ENCODE data around the gene SHOC2. TPM values are rescaled to one million over a fixed set of nuclear protein-coding genes. Genes with fewer than 3 reads are reported as not detected.

SHOC2 gene
- total and polyA plus RNA-seq, 9 of the 15 experiments (the other 6 are each of a cell fraction or from before 2014, with no cell fraction given) = 9.2 to 17.5 (median 14.9) TPM

GRCh38 chr10:110994406-110995086 is 75.1 kb downstream of the SHOC2 start:
- Histone ChIP-seq H3K79me2 (ENCODE audit: control insufficient read depth, insufficient read depth, low read length) (no peaks in the 10 kb centered on the region; the same call in 2 of the 3 replicates), H3K9me3 (replicated peaks; ENCODE audit: control insufficient read depth, insufficient read depth, low read depth, low read length) (no peaks in the 10 kb centered on the region), H3K4me1 (replicated peaks in 1 of 2; ENCODE audit: control insufficient read depth in 2 of 2, insufficient read depth in 2 of 2, low read length in 2 of 2) (no peaks in the 10 kb centered on the region), H2AFZ (ENCODE audit: low read depth, low read length) (no peak overlapping the region), H3K27ac (ENCODE audit: extremely low read depth, low read depth, low read length) (no peak overlapping the region), H3K4me2 (ENCODE audit: insufficient read depth, low read length) (no peak overlapping the region), H3K9me1 (ENCODE audit: control insufficient read depth, insufficient read depth, low read length) (no peaks in the 10 kb centered on the region), H4K20me1 (replicated peaks; ENCODE audit: control insufficient read depth, insufficient read depth, low read length) (no peaks in the 10 kb centered on the region), H3K9ac (ENCODE audit: insufficient read depth in 1 of 2, low read depth in 2 of 2, low read length in 2 of 2) (no peak overlapping the region), H3K4me3 (no peak overlapping the region), H3K27me3 (ENCODE audit: control insufficient read depth in 2 of 2, insufficient read depth in 2 of 2, low read length in 2 of 2) (no peaks in the 10 kb centered on the region), H3K36me3 (ENCODE audit: control insufficient read depth, insufficient read depth, low read length) (no peaks in the 10 kb centered on the region)
- no peak for ATAC-seq
- in situ Hi-C loops (cut with MboI) (no loop called here), intact Hi-C loops (cut with micrococcal nuclease) (no loop called here)
- POLR2A ChIA-PET = interaction anchor here (1.5 kb wide), 1 partner anchor 76 kb away, joined by 6 read pairs; the partner anchor contains the start of gene BBIP1
- WGBS (ENCODE audit: insufficient coverage, low coverage, missing lambda C conversion rate) = 100% methylated on average over 1 of the region's 1 CpG
- TF ChIP-seq ZNF175 (CRISPR knock-in tag; IDR thresholded peaks at IDR 0.05; ENCODE audit: low read depth) = no peak
- TF ChIP-seq ZNF354B (CRISPR knock-in tag; IDR thresholded peaks at IDR 0.05) = no peak
- no peak for TF ChIP-seq KAT7 (CRISPR knock-in tag; IDR thresholded peaks at IDR 0.05; ENCODE audit: borderline replicate concordance)
- no peak for FAIRE-seq
- no TSS peak for BruUV-seq (replicated peaks)
- no peak for DNase-seq (ENCODE audit: extremely low read depth in 1 of 4, low spot score in 3 of 4)
- CTCF ChIA-PET (ENCODE audit: low intra/inter-chr PET ratio) = no interaction called here

- no peak overlapping the region for H3K4me2 ChIP-seq (ENCODE audit: insufficient read depth, low read length)
- POLR2A ChIA-PET = interaction anchor here (1.5 kb wide), 1 partner anchor 77 kb away, joined by 6 read pairs; the partner anchor contains the start of gene BBIP1
- no peaks in the 10 kb centered on the region; the same call in 2 of the 3 replicates for H3K79me2 ChIP-seq (ENCODE audit: control insufficient read depth, insufficient read depth, low read length)
- CTCF ChIA-PET (ENCODE audit: low intra/inter-chr PET ratio) = no interaction called here
- H3K9ac ChIP-seq (ENCODE audit: insufficient read depth in 1 of 2, low read depth in 2 of 2, low read length in 2 of 2) = no peak overlapping the region
- H3K9me3 ChIP-seq (replicated peaks; ENCODE audit: control insufficient read depth, insufficient read depth, low read depth, low read length) = no peaks in the 10 kb centered on the region
- no peaks in the 10 kb centered on the region for H3K4me1 ChIP-seq (replicated peaks in 1 of 2; ENCODE audit: control insufficient read depth in 2 of 2, insufficient read depth in 2 of 2, low read length in 2 of 2)
- H3K4me3 ChIP-seq = no peak overlapping the region
- TF ChIP-seq, protein P1, sequence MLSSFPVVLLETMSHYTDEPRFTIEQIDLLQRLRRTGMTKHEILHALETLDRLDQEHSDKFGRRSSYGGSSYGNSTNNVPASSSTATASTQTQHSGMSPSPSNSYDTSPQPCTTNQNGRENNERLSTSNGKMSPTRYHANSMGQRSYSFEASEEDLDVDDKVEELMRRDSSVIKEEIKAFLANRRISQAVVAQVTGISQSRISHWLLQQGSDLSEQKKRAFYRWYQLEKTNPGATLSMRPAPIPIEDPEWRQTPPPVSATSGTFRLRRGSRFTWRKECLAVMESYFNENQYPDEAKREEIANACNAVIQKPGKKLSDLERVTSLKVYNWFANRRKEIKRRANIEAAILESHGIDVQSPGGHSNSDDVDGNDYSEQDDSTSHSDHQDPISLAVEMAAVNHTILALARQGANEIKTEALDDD (IDR thresholded peaks at IDR 0.05) = peak; percentile 19; the same call in 1 of the 2 replicates
- TF ChIP-seq ZEB2 (IDR thresholded peaks at IDR 0.05) (no peak), ZNF699 (CRISPR knock-in tag; IDR thresholded peaks at IDR 0.05; ENCODE audit: insufficient replicate concordance) (no peak), ZNF77 (CRISPR knock-in tag; IDR thresholded peaks at IDR 0.05) (no peak)
- DNase-seq (ENCODE audit: extremely low read depth in 1 of 4, low spot score in 3 of 4) = no peak
- no peaks in the 10 kb centered on the region for H3K27me3 ChIP-seq (ENCODE audit: control insufficient read depth in 2 of 2, insufficient read depth in 2 of 2, low read length in 2 of 2)
- no peak for FAIRE-seq
- BruUV-seq (replicated peaks) = no TSS peak
- no peak overlapping the region for H2AFZ ChIP-seq (ENCODE audit: low read depth, low read length)
- no peaks in the 10 kb centered on the region for H4K20me1 ChIP-seq (replicated peaks; ENCODE audit: control insufficient read depth, insufficient read depth, low read length)
- H3K9me1 ChIP-seq (ENCODE audit: control insufficient read depth, insufficient read depth, low read length) = no peaks in the 10 kb centered on the region
- H3K36me3 ChIP-seq (ENCODE audit: control insufficient read depth, insufficient read depth, low read length) = peaks cover 2% of the 10 kb centered on the region; the same call in 2 of the 3 replicates
- peak; percentile 48; the same call in 2 of the 3 replicates for ATAC-seq
- intact Hi-C loops (cut with micrococcal nuclease) = no loop called here
- WGBS (ENCODE audit: insufficient coverage, low coverage, missing lambda C conversion rate) = 44% methylated on average over 2 of the region's 2 CpGs
- in situ Hi-C loops (cut with MboI) = no loop called here
- H3K27ac ChIP-seq (ENCODE audit: extremely low read depth, low read depth, low read length) = no peak overlapping the region
Measured at GRCh38 chr10:110995301-110995700, 75.9 kb downstream of the SHOC2 start.

Data from K562 (cell line).